ENCODE data around the gene UCN. TPM values are rescaled to one million over a fixed set of nuclear protein-coding genes. Genes with fewer than 3 reads are reported as not detected.

The UCN gene
- polyA plus RNA-seq, 4 donors: 0.76 to 8.9 (median 2.4) TPM

- Histone ChIP-seq H3K27ac (ENCODE audit: low read depth in 1 of 3, low read length in 2 of 3) (no peak overlapping the region), H3K4me1 (ENCODE audit: control insufficient read depth in 3 of 3, insufficient read depth in 2 of 3, low read depth in 1 of 3, low read length in 2 of 3) (peaks cover 0 to 3% (median 0%) of the 10 kb centered on the region in 3 donors), H3K9me3 (ENCODE audit: control insufficient read depth in 2 of 2, insufficient read depth in 1 of 2, low read depth in 1 of 2, low read length in 1 of 2) (no peaks in the 10 kb centered on the region), H3K4me3 (ENCODE audit: low read depth in 1 of 3, low read length in 3 of 3) (no peak overlapping the region), H3K27me3 (ENCODE audit: control insufficient read depth in 3 of 3, insufficient read depth in 3 of 3, low read length in 3 of 3) (no peaks in the 10 kb centered on the region), H3K36me3 (ENCODE audit: control insufficient read depth in 3 of 3, insufficient read depth in 2 of 3, low read depth in 1 of 3, low read length in 3 of 3) (peaks cover 2 to 15% (median 4%) of the 10 kb centered on the region in 3 donors)
- no peak for FAIRE-seq
- no peak for DNase-seq
- WGBS, 3 donors: 82 to 86% (median 86%) methylated on average over 7 of the region's 7 CpGs
These were observed 42.0 kb upstream of the UCN start for GRCh38 chr2:27350106-27350693.

DNA sequence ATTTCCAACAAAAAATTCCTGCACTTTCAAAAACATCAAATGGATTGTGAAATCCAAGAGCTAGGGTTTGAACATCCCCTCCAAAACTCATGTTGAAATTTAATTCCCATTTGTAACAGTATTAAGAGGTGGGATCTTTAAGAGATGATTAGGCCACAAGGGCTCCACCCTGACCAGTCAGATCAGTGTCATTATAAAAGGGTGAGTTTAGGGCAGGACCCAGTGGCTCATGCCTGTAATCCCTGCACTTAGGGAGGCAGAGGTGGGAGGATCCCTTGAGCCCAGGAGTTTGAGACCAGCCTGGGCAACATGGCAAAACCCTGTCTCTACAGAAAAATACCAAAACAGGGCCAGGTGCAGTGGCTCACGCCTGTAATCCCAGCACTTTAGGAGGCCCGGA, 39.4 kb upstream of the UCN start:
- H3K27me3 ChIP-seq (ENCODE audit: control insufficient read depth in 3 of 3, insufficient read depth in 3 of 3, low read length in 3 of 3): no peaks in the 10 kb centered on the region
- no peak overlapping the region for H3K4me3 ChIP-seq (ENCODE audit: low read depth in 1 of 3, low read length in 3 of 3)
- no peaks in the 10 kb centered on the region for H3K9me3 ChIP-seq (ENCODE audit: control insufficient read depth in 2 of 2, insufficient read depth in 1 of 2, low read depth in 1 of 2, low read length in 1 of 2)
- 89 to 92% (median 91%) methylated on average over 2 of the region's 2 CpGs for WGBS, 3 donors
- no peak for DNase-seq
- FAIRE-seq: no peak
- H3K36me3 ChIP-seq (ENCODE audit: control insufficient read depth in 3 of 3, insufficient read depth in 2 of 3, low read depth in 1 of 3, low read length in 3 of 3): peaks cover 5 to 30% (median 9%) of the 10 kb centered on the region in 3 donors
- no peaks in the 10 kb centered on the region for H3K4me1 ChIP-seq (ENCODE audit: control insufficient read depth in 3 of 3, insufficient read depth in 2 of 3, low read depth in 1 of 3, low read length in 2 of 3)
- H3K27ac ChIP-seq (ENCODE audit: low read depth in 1 of 3, low read length in 2 of 3): no peak overlapping the region

DNA sequence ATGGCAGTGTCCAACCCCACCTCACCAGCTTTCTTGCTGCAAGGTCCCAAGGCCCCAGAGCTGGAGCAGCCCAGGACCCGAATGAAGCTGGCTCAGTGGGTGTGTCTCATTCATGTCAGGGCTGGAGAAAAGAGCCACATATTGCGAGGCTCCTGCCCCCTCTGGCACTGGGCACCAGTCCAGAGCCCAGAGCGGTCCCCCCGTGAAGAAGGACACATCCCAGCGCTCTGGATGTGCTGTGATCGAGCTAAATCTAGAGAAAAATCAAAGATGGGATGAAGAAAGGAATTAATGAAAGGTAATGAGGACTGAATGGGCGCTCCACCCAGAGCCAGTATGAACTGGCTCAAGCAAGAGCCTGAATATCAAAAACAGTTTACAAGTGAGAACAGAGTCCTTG, 27.9 kb upstream of the UCN start:
- Histone ChIP-seq H3K36me3 (ENCODE audit: control insufficient read depth in 3 of 3, insufficient read depth in 2 of 3, low read depth in 1 of 3, low read length in 3 of 3) (peaks cover 25 to 78% (median 29%) of the 10 kb centered on the region in 3 donors), H3K27me3 (ENCODE audit: control insufficient read depth in 3 of 3, insufficient read depth in 3 of 3, low read length in 3 of 3) (no peaks in the 10 kb centered on the region), H3K4me1 (ENCODE audit: control insufficient read depth in 3 of 3, insufficient read depth in 2 of 3, low read depth in 1 of 3, low read length in 2 of 3) (no peaks in the 10 kb centered on the region), H3K9me3 (ENCODE audit: control insufficient read depth in 2 of 2, insufficient read depth in 1 of 2, low read depth in 1 of 2, low read length in 1 of 2) (no peaks in the 10 kb centered on the region), H3K4me3 (ENCODE audit: low read depth in 1 of 3, low read length in 3 of 3) (no peak overlapping the region), H3K27ac (ENCODE audit: low read depth in 1 of 3, low read length in 2 of 3) (no peak overlapping the region)
- no peak for FAIRE-seq
- WGBS, 3 donors: 96 to 97% (median 96%) methylated on average over 7 of the region's 7 CpGs
- no peak for DNase-seq

GRCh38 chr2:27335311-27335710, 27.1 kb upstream of the UCN start:
- Histone ChIP-seq H3K4me1 (ENCODE audit: control insufficient read depth in 3 of 3, insufficient read depth in 2 of 3, low read depth in 1 of 3, low read length in 2 of 3) (no peaks in the 10 kb centered on the region), H3K36me3 (ENCODE audit: control insufficient read depth in 3 of 3, insufficient read depth in 2 of 3, low read depth in 1 of 3, low read length in 3 of 3) (peaks cover 25 to 77% (median 29%) of the 10 kb centered on the region in 3 donors), H3K9me3 (ENCODE audit: control insufficient read depth in 2 of 2, insufficient read depth in 1 of 2, low read depth in 1 of 2, low read length in 1 of 2) (no peaks in the 10 kb centered on the region), H3K4me3 (ENCODE audit: low read depth in 1 of 3, low read length in 3 of 3) (no peak overlapping the region), H3K27ac (ENCODE audit: low read depth in 1 of 3, low read length in 2 of 3) (no peak overlapping the region), H3K27me3 (ENCODE audit: control insufficient read depth in 3 of 3, insufficient read depth in 3 of 3, low read length in 3 of 3) (no peaks in the 10 kb centered on the region)
- DNase-seq: no peak
- FAIRE-seq: no peak
- WGBS, 3 donors: 94 to 96% (median 94%) methylated on average over 3 of the region's 3 CpGs

DNA sequence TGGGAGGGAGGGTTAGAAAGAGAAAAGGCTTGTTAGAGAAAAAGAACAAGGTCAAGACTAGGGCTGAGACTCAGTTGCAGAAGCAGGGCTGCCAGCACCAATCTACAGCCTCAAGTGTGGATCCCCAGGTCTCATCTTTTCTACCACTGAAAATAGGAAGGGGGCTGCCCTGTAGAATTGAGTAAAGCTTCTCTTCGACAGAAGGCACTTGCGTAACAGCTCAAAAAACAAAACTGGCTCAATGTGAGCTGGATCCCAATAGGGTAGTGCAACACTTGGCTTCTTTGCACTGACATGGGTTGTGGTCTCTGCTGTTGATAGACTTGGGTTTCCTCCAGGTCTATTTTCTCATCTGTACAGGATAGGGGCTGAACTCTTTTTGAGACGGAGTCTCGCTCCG, 16.5 kb upstream of the UCN start:
- H3K36me3 ChIP-seq (ENCODE audit: control insufficient read depth in 3 of 3, insufficient read depth in 2 of 3, low read depth in 1 of 3, low read length in 3 of 3): peaks cover 5 to 32% (median 18%) of the 10 kb centered on the region in 3 donors
- H3K9me3 ChIP-seq (ENCODE audit: control insufficient read depth in 2 of 2, insufficient read depth in 1 of 2, low read depth in 1 of 2, low read length in 1 of 2): no peaks in the 10 kb centered on the region
- no peak for DNase-seq
- H3K4me3 ChIP-seq (ENCODE audit: low read depth in 1 of 3, low read length in 3 of 3): no peak overlapping the region
- H3K27ac ChIP-seq (ENCODE audit: low read depth in 1 of 3, low read length in 2 of 3): no peak overlapping the region
- peaks cover 3 to 22% (median 12%) of the 10 kb centered on the region in 3 donors for H3K4me1 ChIP-seq (ENCODE audit: control insufficient read depth in 3 of 3, insufficient read depth in 2 of 3, low read depth in 1 of 3, low read length in 2 of 3)
- no peaks in the 10 kb centered on the region for H3K27me3 ChIP-seq (ENCODE audit: control insufficient read depth in 3 of 3, insufficient read depth in 3 of 3, low read length in 3 of 3)
- 94 to 97% (median 96%) methylated on average over 5 of the region's 5 CpGs for WGBS, 3 donors
- FAIRE-seq: no peak

DNA sequence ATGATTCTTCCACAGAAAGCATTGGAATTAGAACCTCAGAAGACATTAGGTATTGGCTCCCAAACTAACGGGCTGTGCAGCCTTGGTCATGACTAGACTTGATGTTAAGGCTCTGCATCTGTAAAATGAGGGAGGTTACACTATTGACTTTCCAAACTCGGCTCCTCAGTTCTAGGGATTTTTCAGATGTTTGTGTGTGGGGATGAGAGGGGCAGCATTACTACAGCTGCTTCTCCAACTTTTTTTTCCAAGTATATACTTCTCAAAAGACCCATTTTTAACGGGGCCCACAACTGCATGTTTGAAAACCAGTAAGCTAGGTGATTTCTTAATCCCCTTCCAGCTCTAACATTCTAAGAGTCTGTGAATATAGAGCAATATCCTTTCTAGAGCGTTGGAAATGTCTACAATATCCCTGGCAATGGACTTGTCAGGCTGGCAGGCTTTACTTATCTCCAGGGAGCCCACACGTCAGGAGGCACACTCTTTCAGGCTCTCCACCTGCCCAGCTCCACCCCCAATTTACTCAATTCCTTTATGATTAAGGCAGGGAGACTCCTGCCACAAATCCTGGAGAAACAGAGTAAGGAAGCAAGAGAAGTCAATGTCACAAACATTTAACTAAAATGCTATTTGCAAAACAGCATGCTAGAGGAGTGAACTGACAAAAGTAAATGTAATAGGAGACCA, 15.5 kb upstream of the UCN start:
- FAIRE-seq (no peak), DNase-seq (peak; percentile 18 to 50)
- peaks cover 5 to 25% (median 13%) of the 10 kb centered on the region in 3 donors for H3K36me3 ChIP-seq (ENCODE audit: control insufficient read depth in 3 of 3, insufficient read depth in 2 of 3, low read depth in 1 of 3, low read length in 3 of 3)
- peak overlapping the region; percentile 86 to 94 (median 91) for H3K27ac ChIP-seq (ENCODE audit: low read depth in 1 of 3, low read length in 2 of 3)
- peak overlapping the region; percentile 75 to 90 (median 84) for H3K4me3 ChIP-seq (ENCODE audit: low read depth in 1 of 3, low read length in 3 of 3)
- H3K27me3 ChIP-seq (ENCODE audit: control insufficient read depth in 3 of 3, insufficient read depth in 3 of 3, low read length in 3 of 3): no peaks in the 10 kb centered on the region
- WGBS, 3 donors: 8 to 17% (median 14%) methylated on average over 5 of the region's 5 CpGs
- H3K9me3 ChIP-seq (ENCODE audit: control insufficient read depth in 2 of 2, insufficient read depth in 1 of 2, low read depth in 1 of 2, low read length in 1 of 2): no peaks in the 10 kb centered on the region
- H3K4me1 ChIP-seq (ENCODE audit: control insufficient read depth in 3 of 3, insufficient read depth in 2 of 3, low read depth in 1 of 3, low read length in 2 of 3): peaks cover 3 to 22% (median 12%) of the 10 kb centered on the region in 3 donors

GRCh38 chr2:27322766-27323595, 14.7 kb upstream of the UCN start, which contains the start of gene MPV17:
TSS of gene MPV17 (minus strand) at chr2:27323097. CDS start at chr2:27322517, 580 bp downstream.
- H3K4me1 ChIP-seq (ENCODE audit: control insufficient read depth in 3 of 3, insufficient read depth in 2 of 3, low read depth in 1 of 3, low read length in 2 of 3): peaks cover 3 to 22% (median 12%) of the 10 kb centered on the region in 3 donors
- H3K27ac ChIP-seq (ENCODE audit: low read depth in 1 of 3, low read length in 2 of 3): peak within 1 kb of the TSS; percentile 86 to 94 (median 91)
- H3K27me3 ChIP-seq (ENCODE audit: control insufficient read depth in 3 of 3, insufficient read depth in 3 of 3, low read length in 3 of 3): no peaks in the 10 kb centered on the region
- WGBS, 3 donors: 0 to 1% (median 0%) methylated on average over 39 of the region's 39 CpGs
- H3K36me3 ChIP-seq (ENCODE audit: control insufficient read depth in 3 of 3, insufficient read depth in 2 of 3, low read depth in 1 of 3, low read length in 3 of 3): peaks cover 5 to 21% (median 10%) of the 10 kb centered on the region in 3 donors
- FAIRE-seq (no peak), DNase-seq (peak; percentile 96)
- H3K9me3 ChIP-seq (ENCODE audit: control insufficient read depth in 2 of 2, insufficient read depth in 1 of 2, low read depth in 1 of 2, low read length in 1 of 2): no peaks in the 10 kb centered on the region
- H3K4me3 ChIP-seq (ENCODE audit: low read depth in 1 of 3, low read length in 3 of 3): peak within 1 kb of the TSS; percentile 75 to 90 (median 84)

DNA sequence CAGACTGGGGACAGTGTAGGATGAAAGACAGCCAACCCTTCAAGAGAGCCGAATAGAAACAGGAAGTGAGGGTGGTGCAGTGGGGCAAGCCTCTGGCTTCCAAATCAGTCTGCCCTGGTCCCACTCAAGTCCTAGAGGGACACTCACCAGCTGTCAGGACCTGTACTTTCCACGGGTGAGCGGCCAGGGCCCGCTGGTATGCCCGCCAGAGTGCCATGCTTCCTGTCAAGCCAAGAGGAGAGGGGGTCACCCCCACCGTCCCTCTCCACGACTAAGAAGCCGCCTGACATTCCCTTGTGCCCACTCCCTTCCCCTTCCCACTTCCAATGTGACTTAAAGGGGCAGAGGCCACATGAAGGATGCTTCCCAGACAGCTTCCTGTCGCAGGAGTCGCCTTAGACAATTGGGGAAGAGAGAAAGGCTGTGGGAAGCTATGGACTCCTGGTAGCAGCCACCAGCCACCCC, 14.1 kb upstream of the UCN start:
- no peaks in the 10 kb centered on the region for H3K9me3 ChIP-seq (ENCODE audit: control insufficient read depth in 2 of 2, insufficient read depth in 1 of 2, low read depth in 1 of 2, low read length in 1 of 2)
- peak overlapping the region in 2 of 3 donors; percentile 91 to 94 for H3K27ac ChIP-seq (ENCODE audit: low read depth in 1 of 3, low read length in 2 of 3)
- no peak for FAIRE-seq
- 1% methylated on average over 10 of the region's 10 CpGs for WGBS, 3 donors
- peak in 1 of 2 donors; percentile 56 for DNase-seq
- H3K36me3 ChIP-seq (ENCODE audit: control insufficient read depth in 3 of 3, insufficient read depth in 2 of 3, low read depth in 1 of 3, low read length in 3 of 3): peaks cover 5 to 20% (median 10%) of the 10 kb centered on the region in 3 donors
- H3K4me3 ChIP-seq (ENCODE audit: low read depth in 1 of 3, low read length in 3 of 3): peak overlapping the region; percentile 75 to 90 (median 84)
- H3K27me3 ChIP-seq (ENCODE audit: control insufficient read depth in 3 of 3, insufficient read depth in 3 of 3, low read length in 3 of 3): no peaks in the 10 kb centered on the region
- H3K4me1 ChIP-seq (ENCODE audit: control insufficient read depth in 3 of 3, insufficient read depth in 2 of 3, low read depth in 1 of 3, low read length in 2 of 3): peaks cover 3 to 22% (median 12%) of the 10 kb centered on the region in 3 donors
